ENCODE measurements around the gene PON3. TPM values are rescaled to one million over a fixed set of nuclear protein-coding genes. Genes with fewer than 3 reads are reported as not detected.

The PON3 gene
- total RNA-seq, 2 experiments from 2014 or later: not detected

DNA sequence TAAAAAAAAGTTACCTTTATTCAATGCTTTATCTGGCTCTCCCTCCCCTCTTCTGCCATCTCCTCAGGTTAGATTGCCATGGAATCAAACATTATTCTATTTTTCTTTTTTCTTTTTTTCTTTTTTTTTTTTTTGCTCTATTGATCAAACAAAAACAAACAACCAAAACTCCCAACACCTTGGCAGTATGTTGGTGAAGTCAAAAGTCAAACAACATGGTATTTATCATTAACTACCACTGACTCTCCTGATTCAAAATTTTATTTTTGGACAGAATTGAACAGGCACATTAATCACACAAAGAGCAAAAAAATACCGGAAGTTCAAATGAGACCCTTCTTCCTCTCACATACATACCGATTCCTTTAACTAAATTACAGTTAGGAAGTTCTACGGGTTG lies 78.2 kb downstream of the PON3 start:
- CTCF ChIA-PET: no interaction called here
- POLR2A ChIA-PET: no interaction called here
- DNase-seq: no peak
- Mint-ChIP-seq H3K9me3 (ENCODE audit: low read depth) (no peaks in the 10 kb centered on the region), H3K4me3 (no peak overlapping the region), H3K36me3 (ENCODE audit: low read depth) (no peaks in the 10 kb centered on the region), H3K27ac (no peak overlapping the region), H3K27me3 (peaks cover 3% of the 10 kb centered on the region), H3K4me1 (no peaks in the 10 kb centered on the region)
- intact Hi-C loops (cut with DNase I, micrococcal nuclease): no loop called here
- ATAC-seq: no peak

DNA sequence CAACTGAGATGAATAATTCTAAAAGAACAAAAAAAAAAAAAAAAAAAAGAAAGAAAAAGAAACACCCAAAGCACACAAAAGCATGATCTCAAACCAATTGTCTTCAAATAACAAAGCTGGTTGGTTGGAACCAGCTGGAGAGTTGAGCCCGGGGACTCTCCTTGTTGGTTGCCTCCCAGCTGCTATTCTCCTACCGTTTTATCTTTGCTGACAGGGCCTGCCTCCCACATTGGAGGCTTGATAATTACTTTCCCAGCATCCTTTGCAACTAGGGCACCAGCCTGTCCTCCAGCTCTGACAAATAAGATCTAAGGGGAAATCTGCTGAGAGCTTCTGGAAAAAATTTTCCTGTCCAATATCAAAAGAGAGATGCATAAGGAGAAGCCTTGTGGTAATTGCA lies 78.6 kb downstream of the PON3 start:
- Mint-ChIP-seq H3K27me3 (peaks cover 3% of the 10 kb centered on the region), H3K4me3 (no peak overlapping the region), H3K27ac (no peak overlapping the region), H3K9me3 (ENCODE audit: low read depth) (no peaks in the 10 kb centered on the region), H3K36me3 (ENCODE audit: low read depth) (no peaks in the 10 kb centered on the region), H3K4me1 (no peaks in the 10 kb centered on the region)
- intact Hi-C loops (cut with DNase I, micrococcal nuclease): no loop called here
- ChIA-PET POLR2A (no interaction called here), CTCF (no interaction called here)
- DNase-seq: no peak
- no peak for ATAC-seq

DNA sequence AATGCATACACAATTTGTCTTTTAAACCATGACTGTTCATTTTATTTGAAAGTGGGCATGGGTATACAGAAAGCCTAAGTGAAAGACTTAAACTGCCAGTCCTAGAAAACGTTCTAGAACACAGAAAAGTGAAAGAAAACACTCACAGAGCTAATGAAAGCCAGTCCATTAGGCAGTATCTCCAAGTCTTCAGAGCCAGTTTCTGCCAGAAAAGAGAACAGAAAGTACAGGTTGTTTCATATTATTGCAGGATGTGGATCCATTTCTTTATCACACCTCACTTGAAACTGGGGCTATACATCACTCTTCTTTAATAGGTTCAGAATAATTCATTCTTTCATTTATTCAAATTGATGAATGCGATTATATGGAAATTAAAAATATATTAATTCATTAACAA lies 79.6 kb downstream of the PON3 start:
- intact Hi-C loops (cut with DNase I, micrococcal nuclease): no loop called here

DNA sequence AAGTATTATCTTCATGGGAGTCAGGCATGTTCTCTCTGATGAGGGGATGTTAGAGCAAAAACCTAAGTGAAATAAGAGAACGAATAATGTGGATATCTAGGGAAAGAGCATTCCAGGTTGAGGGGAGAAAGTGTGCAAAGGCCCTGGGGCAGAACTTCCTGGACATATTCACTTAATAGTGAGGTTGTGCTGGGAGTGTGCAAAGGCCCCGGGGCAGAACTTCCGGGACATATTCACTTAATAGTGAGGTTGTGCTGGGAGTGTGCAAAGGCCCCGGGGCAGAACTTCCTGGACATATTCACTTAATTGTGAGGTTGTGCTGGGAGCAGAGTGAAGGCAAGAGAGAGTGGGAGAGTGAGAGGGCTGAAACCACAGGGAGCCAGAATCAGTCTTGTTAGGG lies 83.6 kb downstream of the PON3 start:
- intact Hi-C loops (cut with DNase I, micrococcal nuclease): no loop called here
- Mint-ChIP-seq H3K9me3 (ENCODE audit: low read depth) (no peaks in the 10 kb centered on the region), H3K27ac (no peak overlapping the region), H3K4me1 (no peaks in the 10 kb centered on the region), H3K4me3 (no peak overlapping the region), H3K27me3 (peaks cover 3% of the 10 kb centered on the region), H3K36me3 (ENCODE audit: low read depth) (no peaks in the 10 kb centered on the region)
- ATAC-seq: no peak
- DNase-seq: no peak
- CTCF ChIA-PET: no interaction called here
- POLR2A ChIA-PET: no interaction called here

More for the DNA sequence above, 79.6 kb downstream of the PON3 start:
- Mint-ChIP-seq H3K27me3 (peaks cover 3% of the 10 kb centered on the region), H3K9me3 (ENCODE audit: low read depth) (no peaks in the 10 kb centered on the region), H3K4me1 (no peaks in the 10 kb centered on the region), H3K36me3 (ENCODE audit: low read depth) (no peaks in the 10 kb centered on the region), H3K27ac (no peak overlapping the region), H3K4me3 (no peak overlapping the region)
- POLR2A ChIA-PET: no interaction called here
- no peak for ATAC-seq
- CTCF ChIA-PET: no interaction called here
- DNase-seq: no peak

DNA sequence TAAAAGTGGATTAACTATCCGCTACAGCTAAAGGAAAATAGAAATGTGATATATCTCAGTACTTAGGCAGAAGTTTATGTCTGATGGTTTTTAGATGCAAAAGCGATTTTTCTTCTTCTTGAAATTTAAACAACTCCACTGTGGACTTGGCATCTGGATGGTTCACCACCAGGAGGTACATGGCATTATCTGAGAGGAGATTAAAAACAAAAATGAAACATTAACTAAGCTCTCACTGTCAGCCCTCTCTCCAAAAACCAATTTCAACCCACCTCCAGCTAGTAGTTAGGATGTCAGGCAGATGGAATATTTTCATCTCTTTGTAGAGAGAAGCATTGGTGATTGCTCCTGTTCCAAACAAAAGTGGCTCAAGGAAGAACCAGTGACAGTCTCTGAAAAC lies 84.8 kb downstream of the PON3 start:
- H3K4me1 Mint-ChIP-seq: no peaks in the 10 kb centered on the region
- ChIA-PET POLR2A (no interaction called here), CTCF (no interaction called here)
- DNase-seq (no peak), ATAC-seq (no peak)
- no peaks in the 10 kb centered on the region for H3K9me3 Mint-ChIP-seq (ENCODE audit: low read depth)
- no peak overlapping the region for H3K4me3 Mint-ChIP-seq
- no peaks in the 10 kb centered on the region for H3K36me3 Mint-ChIP-seq (ENCODE audit: low read depth)
- intact Hi-C loops (cut with DNase I, micrococcal nuclease): no loop called here
- peaks cover 3% of the 10 kb centered on the region for H3K27me3 Mint-ChIP-seq
- no peak overlapping the region for H3K27ac Mint-ChIP-seq

DNA sequence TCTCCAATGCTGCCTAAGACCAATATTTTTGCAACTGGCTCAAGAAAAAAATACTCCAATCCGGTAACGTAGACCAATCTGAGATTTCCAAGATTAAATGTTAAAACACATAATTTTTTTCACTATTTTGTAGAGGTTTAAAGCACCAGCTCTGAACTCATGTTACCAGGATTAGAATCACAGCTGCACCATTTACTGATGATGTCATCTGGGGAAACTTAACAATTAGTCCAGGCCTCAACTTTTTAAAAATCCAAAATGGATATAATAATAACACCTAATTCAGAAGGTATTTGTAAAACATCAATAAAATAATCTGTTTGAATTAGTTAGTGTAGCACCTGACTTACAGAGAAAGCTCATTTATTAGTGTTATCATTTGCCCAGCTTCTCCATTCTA lies 86.2 kb downstream of the PON3 start:
- Mint-ChIP-seq H3K27ac (no peak overlapping the region), H3K27me3 (peaks cover 9% of the 10 kb centered on the region), H3K36me3 (ENCODE audit: low read depth) (no peaks in the 10 kb centered on the region), H3K9me3 (ENCODE audit: low read depth) (no peaks in the 10 kb centered on the region), H3K4me1 (peaks cover under 1% of the 10 kb centered on the region), H3K4me3 (no peak overlapping the region)
- ChIA-PET CTCF (no interaction called here), POLR2A (no interaction called here)
- ATAC-seq (no peak), DNase-seq (no peak)
- intact Hi-C loops (cut with DNase I, micrococcal nuclease): no loop called here

Other genes with a start within 250 kb of the PON3 start
- not detected for gene PON1, start 71.8 kb downstream of the PON3 start, total RNA-seq
- gene PON2, start 38.7 kb upstream of the PON3 start, total RNA-seq: 1 to 10 TPM; 4.5 to 4.9 TPM
- gene ASB4, start 89.6 kb upstream of the PON3 start, total RNA-seq: not detected
- not detected for gene PDK4, start 200.1 kb upstream of the PON3 start, total RNA-seq